ENCODE data around the gene CHD8. TPM values are rescaled to one million over a fixed set of nuclear protein-coding genes. Genes with fewer than 3 reads are reported as not detected.

Gene CHD8
- total and polyA plus RNA-seq, 2 of the 13 experiments (the other 11 are each of a cell fraction or from before 2014, with no cell fraction given), result 35.1 to 79.6 TPM

GRCh38 chr14:21395450-21395849 lies 60.5 kb downstream of the CHD8 start:
- no peak for TF ChIP-seq ZNF598 (CRISPR knock-in tag; IDR thresholded peaks at IDR 0.05; ENCODE audit: borderline replicate concordance)
- no peak for TF ChIP-seq ZNF281 (CRISPR knock-in tag; IDR thresholded peaks at IDR 0.05; ENCODE audit: borderline replicate concordance)
- peak; percentile 46 for TF ChIP-seq STAG1 (CRISPR knock-in tag; IDR thresholded peaks at IDR 0.05)

GRCh38 chr14:21385188-21385904 lies 70.6 kb downstream of the CHD8 start:
- 84% methylated on average over 7 of the region's 7 CpGs for WGBS (ENCODE audit: low lambda C conversion rate)
- peak; percentile 11; the same call in 2 of the 3 replicates for ATAC-seq
- ChIA-PET POLR2A (no interaction called here), CTCF (ENCODE audit: low intra/inter-chr PET ratio, low total read pairs) (no interaction called here)
- Histone ChIP-seq H3K79me2 (ENCODE audit: insufficient read depth, low read length) (peaks cover 35% of the 10 kb centered on the region), H3K4me1 (ENCODE audit: insufficient read depth, low read length) (peaks cover 36% of the 10 kb centered on the region), H3K4me3 (replicated peaks in 1 of 3; ENCODE audit: insufficient read depth in 1 of 3, low read depth in 2 of 3, low read length in 3 of 3) (no peak overlapping the region), H3K36me3 (replicated peaks in 1 of 2; ENCODE audit: control insufficient read depth in 1 of 2, insufficient read depth in 2 of 2, low read length in 2 of 2) (peaks cover 10 to 33% of the 10 kb centered on the region in 2 experiments), H3K27ac (ENCODE audit: extremely low read length, insufficient read depth, low read length) (peak overlapping the region; percentile 92), H3K9ac (ENCODE audit: insufficient read depth, low read depth, low read length) (no peak overlapping the region), H3K27me3 (ENCODE audit: control insufficient read depth in 1 of 2, insufficient read depth in 2 of 2, low read length in 2 of 2) (no peaks in the 10 kb centered on the region; a peak in 1 of 5 replicates), H3K4me2 (ENCODE audit: low read depth, low read length) (no peak overlapping the region), H2AFZ (ENCODE audit: low read length) (no peak overlapping the region), H4K20me1 (ENCODE audit: insufficient read depth, low read length) (no peaks in the 10 kb centered on the region; the same call in 1 of the 2 replicates), H3K9me3 (ENCODE audit: low read length) (no peaks in the 10 kb centered on the region)
- no peak for FAIRE-seq
- TF ChIP-seq POGZ (CRISPR knock-in tag; IDR thresholded peaks at IDR 0.05) (no peak), POLR2AphosphoS5 (IDR thresholded peaks at IDR 0.05; ENCODE audit: low read depth, low read length) (0 out of 2 replicates have a peak, but pooled peaks have one; percentile 27)
- in situ Hi-C loops (cut with HindIII; ENCODE audit: extremely low pct_ligation_motif_present, low pct_unique_long_range_greater_than_20kb), result no loop called here
- no TSS peak for BruUV-seq (replicated peaks)
- intact Hi-C loops (cut with micrococcal nuclease; ENCODE audit: unreplicated experiment), result loop anchor here (2.0 to 10.0 kb wide), 2 partner anchors 51 to 169 kb away; no protein-coding TSS in a partner anchor
- no peak for DNase-seq (ENCODE audit: low spot score)

More at GRCh38 chr14:21395450-21395849, 60.5 kb downstream of the CHD8 start:
- H3K9me3 ChIP-seq (ENCODE audit: low read length), result no peaks in the 10 kb centered on the region
- H3K27ac ChIP-seq (ENCODE audit: extremely low read length, insufficient read depth, low read length), result no peak overlapping the region
- in situ Hi-C loops (cut with HindIII; ENCODE audit: extremely low pct_ligation_motif_present, low pct_unique_long_range_greater_than_20kb) (no loop called here), intact Hi-C loops (cut with micrococcal nuclease; ENCODE audit: unreplicated experiment) (no loop called here)
- H4K20me1 ChIP-seq (ENCODE audit: insufficient read depth, low read length), result no peaks in the 10 kb centered on the region
- no peak overlapping the region for H3K9ac ChIP-seq (ENCODE audit: insufficient read depth, low read depth, low read length)
- no TSS peak for BruUV-seq (replicated peaks)
- CTCF ChIA-PET (ENCODE audit: low intra/inter-chr PET ratio, low total read pairs), result no interaction called here
- no peaks in the 10 kb centered on the region for H3K4me1 ChIP-seq (ENCODE audit: insufficient read depth, low read length)
- FAIRE-seq (no peak), ATAC-seq (no peak), DNase-seq (ENCODE audit: low spot score) (no peak)
- H3K4me3 ChIP-seq (replicated peaks in 1 of 3; ENCODE audit: insufficient read depth in 1 of 3, low read depth in 2 of 3, low read length in 3 of 3), result no peak overlapping the region
- H3K27me3 ChIP-seq (ENCODE audit: control insufficient read depth in 1 of 2, insufficient read depth in 2 of 2, low read length in 2 of 2), result no peaks in the 10 kb centered on the region
- no peaks in the 10 kb centered on the region for H3K79me2 ChIP-seq (ENCODE audit: insufficient read depth, low read length)
- WGBS (ENCODE audit: low lambda C conversion rate), result 87% methylated on average over 1 of the region's 1 CpG
- H3K4me2 ChIP-seq (ENCODE audit: low read depth, low read length), result no peak overlapping the region
- POLR2A ChIA-PET, result no interaction called here
- H3K36me3 ChIP-seq (replicated peaks in 1 of 2; ENCODE audit: control insufficient read depth in 1 of 2, insufficient read depth in 2 of 2, low read length in 2 of 2), result peaks cover 62 to 89% of the 10 kb centered on the region in 2 experiments
- no peak overlapping the region for H2AFZ ChIP-seq (ENCODE audit: low read length)
